ENCODE data around the gene BEAN1.

The BEAN1 gene

DNA sequence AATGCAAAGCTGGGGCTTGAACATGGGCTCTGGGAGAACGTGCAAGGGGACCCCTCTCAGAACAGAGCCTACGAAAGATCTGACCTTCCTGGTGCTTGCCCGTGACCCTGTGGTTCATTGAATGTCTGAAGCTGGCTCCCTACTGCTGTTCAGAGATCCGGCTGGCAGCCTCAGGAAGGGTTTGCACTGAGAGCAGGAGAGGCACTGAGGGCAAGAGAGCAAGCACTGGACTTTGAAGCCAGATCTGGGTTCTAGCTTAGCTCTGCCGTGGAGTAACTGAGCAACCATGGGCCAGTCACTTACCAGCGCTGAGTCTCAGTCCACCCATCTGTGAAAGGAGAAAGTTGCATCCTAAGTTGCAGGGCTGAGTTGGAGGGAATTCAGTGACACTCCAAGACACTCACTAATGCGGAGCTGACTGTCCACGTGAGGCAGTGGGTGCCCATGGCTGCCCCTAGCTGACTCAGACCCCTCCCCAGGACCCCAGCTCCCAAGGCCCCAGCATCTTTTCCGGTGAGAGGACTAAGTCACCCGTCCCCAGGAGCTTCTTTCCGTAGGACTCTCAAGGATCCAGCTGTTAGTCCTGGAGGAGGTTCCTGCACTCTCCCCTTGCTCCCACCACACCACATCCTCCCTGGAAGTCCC is 41.3 kb downstream of the BEAN1 start (continued):
- TF ChIP-seq, protein P1, sequence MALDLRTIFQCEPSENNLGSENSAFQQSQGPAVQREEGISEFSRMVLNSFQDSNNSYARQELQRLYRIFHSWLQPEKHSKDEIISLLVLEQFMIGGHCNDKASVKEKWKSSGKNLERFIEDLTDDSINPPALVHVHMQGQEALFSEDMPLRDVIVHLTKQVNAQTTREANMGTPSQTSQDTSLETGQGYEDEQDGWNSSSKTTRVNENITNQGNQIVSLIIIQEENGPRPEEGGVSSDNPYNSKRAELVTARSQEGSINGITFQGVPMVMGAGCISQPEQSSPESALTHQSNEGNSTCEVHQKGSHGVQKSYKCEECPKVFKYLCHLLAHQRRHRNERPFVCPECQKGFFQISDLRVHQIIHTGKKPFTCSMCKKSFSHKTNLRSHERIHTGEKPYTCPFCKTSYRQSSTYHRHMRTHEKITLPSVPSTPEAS (tag by site-specific recombination; IDR thresholded peaks at IDR 0.05): no peak
- TF ChIP-seq ZNF558 (tag by site-specific recombination; IDR thresholded peaks at IDR 0.05) (no peak), ZNF350 (tag by site-specific recombination; IDR thresholded peaks at IDR 0.05) (no peak), ZNF214 (tag by site-specific recombination; IDR thresholded peaks at IDR 0.05; ENCODE audit: borderline replicate concordance) (no peak), ZFP37 (tag by site-specific recombination; IDR thresholded peaks at IDR 0.05) (no peak), ZNF768 (tag by site-specific recombination; IDR thresholded peaks at IDR 0.05) (no peak)

DNA sequence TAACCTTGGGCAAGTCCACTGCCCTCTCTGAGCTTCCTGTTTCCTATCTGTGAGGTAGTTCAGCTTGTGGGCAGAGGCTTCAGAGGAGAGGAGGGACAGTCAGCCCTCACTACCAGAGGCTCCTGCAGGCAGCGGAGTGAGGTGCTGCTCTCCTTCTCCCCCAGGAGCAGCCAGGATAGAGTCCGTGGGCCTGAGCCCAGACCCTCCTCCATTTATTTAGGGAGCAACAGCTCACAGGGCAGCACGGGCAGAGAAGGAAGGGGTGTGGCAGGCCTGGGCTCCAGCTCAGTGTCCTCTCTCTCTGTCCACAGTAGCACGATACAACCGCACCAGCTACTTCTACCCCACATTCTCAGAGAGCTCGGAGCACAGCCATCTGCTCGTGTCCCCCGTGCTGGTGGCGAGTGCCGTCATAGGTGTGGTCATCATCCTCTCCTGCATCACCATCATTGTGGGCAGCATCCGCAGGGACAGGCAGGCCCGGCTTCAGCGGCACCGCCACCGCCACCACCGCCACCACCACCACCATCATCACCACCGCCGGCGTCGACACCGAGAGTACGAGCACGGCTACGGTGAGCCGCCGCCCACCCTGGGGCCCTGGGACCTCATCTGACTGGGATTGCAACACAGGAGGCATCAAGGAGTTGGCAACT is 42.3 kb downstream of the BEAN1 start:
- H3K4me3 ChIP-seq (ENCODE audit: low read depth, low read length): no peak overlapping the region
- CTCF ChIA-PET: interaction anchor here (0.7 to 1.0 kb wide), 2 partner anchors 126 to 193 kb away, joined by 3 read pairs; no protein-coding TSS in a partner anchor
- no peak overlapping the region for H3K27ac ChIP-seq (ENCODE audit: extremely low read depth, low read depth, low read length)
- no peaks in the 10 kb centered on the region for H3K9me3 ChIP-seq (ENCODE audit: control insufficient read depth, insufficient read depth, low read depth, low read length)
- POLR2A ChIA-PET: no interaction called here
- H3K36me3 ChIP-seq (ENCODE audit: control insufficient read depth in 2 of 2, insufficient read depth in 1 of 2, low read length in 2 of 2): no peaks in the 10 kb centered on the region
- no peaks in the 10 kb centered on the region for H3K4me1 ChIP-seq (ENCODE audit: control insufficient read depth, insufficient read depth, low read length)
- TF ChIP-seq ZNF223 (tag by site-specific recombination; IDR thresholded peaks at IDR 0.05): no peak
- TF ChIP-seq, protein P2, sequence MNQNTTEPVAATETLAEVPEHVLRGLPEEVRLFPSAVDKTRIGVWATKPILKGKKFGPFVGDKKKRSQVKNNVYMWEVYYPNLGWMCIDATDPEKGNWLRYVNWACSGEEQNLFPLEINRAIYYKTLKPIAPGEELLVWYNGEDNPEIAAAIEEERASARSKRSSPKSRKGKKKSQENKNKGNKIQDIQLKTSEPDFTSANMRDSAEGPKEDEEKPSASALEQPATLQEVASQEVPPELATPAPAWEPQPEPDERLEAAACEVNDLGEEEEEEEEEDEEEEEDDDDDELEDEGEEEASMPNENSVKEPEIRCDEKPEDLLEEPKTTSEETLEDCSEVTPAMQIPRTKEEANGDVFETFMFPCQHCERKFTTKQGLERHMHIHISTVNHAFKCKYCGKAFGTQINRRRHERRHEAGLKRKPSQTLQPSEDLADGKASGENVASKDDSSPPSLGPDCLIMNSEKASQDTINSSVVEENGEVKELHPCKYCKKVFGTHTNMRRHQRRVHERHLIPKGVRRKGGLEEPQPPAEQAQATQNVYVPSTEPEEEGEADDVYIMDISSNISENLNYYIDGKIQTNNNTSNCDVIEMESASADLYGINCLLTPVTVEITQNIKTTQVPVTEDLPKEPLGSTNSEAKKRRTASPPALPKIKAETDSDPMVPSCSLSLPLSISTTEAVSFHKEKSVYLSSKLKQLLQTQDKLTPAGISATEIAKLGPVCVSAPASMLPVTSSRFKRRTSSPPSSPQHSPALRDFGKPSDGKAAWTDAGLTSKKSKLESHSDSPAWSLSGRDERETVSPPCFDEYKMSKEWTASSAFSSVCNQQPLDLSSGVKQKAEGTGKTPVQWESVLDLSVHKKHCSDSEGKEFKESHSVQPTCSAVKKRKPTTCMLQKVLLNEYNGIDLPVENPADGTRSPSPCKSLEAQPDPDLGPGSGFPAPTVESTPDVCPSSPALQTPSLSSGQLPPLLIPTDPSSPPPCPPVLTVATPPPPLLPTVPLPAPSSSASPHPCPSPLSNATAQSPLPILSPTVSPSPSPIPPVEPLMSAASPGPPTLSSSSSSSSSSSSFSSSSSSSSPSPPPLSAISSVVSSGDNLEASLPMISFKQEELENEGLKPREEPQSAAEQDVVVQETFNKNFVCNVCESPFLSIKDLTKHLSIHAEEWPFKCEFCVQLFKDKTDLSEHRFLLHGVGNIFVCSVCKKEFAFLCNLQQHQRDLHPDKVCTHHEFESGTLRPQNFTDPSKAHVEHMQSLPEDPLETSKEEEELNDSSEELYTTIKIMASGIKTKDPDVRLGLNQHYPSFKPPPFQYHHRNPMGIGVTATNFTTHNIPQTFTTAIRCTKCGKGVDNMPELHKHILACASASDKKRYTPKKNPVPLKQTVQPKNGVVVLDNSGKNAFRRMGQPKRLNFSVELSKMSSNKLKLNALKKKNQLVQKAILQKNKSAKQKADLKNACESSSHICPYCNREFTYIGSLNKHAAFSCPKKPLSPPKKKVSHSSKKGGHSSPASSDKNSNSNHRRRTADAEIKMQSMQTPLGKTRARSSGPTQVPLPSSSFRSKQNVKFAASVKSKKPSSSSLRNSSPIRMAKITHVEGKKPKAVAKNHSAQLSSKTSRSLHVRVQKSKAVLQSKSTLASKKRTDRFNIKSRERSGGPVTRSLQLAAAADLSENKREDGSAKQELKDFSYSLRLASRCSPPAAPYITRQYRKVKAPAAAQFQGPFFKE (tag by site-specific recombination; IDR thresholded peaks at IDR 0.05; ENCODE audit: borderline replicate concordance): no peak
- TF ChIP-seq, protein P3, sequence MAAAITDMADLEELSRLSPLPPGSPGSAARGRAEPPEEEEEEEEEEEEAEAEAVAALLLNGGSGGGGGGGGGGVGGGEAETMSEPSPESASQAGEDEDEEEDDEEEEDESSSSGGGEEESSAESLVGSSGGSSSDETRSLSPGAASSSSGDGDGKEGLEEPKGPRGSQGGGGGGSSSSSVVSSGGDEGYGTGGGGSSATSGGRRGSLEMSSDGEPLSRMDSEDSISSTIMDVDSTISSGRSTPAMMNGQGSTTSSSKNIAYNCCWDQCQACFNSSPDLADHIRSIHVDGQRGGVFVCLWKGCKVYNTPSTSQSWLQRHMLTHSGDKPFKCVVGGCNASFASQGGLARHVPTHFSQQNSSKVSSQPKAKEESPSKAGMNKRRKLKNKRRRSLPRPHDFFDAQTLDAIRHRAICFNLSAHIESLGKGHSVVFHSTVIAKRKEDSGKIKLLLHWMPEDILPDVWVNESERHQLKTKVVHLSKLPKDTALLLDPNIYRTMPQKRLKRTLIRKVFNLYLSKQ (tag by site-specific recombination; IDR thresholded peaks at IDR 0.05; ENCODE audit: borderline replicate concordance): no peak
- TF ChIP-seq, protein P4, sequence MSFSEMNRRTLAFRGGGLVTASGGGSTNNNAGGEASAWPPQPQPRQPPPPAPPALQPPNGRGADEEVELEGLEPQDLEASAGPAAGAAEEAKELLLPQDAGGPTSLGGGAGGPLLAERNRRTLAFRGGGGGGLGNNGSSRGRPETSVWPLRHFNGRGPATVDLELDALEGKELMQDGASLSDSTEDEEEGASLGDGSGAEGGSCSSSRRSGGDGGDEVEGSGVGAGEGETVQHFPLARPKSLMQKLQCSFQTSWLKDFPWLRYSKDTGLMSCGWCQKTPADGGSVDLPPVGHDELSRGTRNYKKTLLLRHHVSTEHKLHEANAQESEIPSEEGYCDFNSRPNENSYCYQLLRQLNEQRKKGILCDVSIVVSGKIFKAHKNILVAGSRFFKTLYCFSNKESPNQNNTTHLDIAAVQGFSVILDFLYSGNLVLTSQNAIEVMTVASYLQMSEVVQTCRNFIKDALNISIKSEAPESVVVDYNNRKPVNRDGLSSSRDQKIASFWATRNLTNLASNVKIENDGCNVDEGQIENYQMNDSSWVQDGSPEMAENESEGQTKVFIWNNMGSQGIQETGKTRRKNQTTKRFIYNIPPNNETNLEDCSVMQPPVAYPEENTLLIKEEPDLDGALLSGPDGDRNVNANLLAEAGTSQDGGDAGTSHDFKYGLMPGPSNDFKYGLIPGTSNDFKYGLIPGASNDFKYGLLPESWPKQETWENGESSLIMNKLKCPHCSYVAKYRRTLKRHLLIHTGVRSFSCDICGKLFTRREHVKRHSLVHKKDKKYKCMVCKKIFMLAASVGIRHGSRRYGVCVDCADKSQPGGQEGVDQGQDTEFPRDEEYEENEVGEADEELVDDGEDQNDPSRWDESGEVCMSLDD (tag by site-specific recombination; IDR thresholded peaks at IDR 0.05): no peak
- no peak for TF ChIP-seq YY2 (tag by site-specific recombination; IDR thresholded peaks at IDR 0.05)
- TF ChIP-seq GLIS2 (tag by site-specific recombination; IDR thresholded peaks at IDR 0.05): no peak
- TF ChIP-seq, protein P5, sequence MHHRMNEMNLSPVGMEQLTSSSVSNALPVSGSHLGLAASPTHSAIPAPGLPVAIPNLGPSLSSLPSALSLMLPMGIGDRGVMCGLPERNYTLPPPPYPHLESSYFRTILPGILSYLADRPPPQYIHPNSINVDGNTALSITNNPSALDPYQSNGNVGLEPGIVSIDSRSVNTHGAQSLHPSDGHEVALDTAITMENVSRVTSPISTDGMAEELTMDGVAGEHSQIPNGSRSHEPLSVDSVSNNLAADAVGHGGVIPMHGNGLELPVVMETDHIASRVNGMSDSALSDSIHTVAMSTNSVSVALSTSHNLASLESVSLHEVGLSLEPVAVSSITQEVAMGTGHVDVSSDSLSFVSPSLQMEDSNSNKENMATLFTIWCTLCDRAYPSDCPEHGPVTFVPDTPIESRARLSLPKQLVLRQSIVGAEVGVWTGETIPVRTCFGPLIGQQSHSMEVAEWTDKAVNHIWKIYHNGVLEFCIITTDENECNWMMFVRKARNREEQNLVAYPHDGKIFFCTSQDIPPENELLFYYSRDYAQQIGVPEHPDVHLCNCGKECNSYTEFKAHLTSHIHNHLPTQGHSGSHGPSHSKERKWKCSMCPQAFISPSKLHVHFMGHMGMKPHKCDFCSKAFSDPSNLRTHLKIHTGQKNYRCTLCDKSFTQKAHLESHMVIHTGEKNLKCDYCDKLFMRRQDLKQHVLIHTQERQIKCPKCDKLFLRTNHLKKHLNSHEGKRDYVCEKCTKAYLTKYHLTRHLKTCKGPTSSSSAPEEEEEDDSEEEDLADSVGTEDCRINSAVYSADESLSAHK (tag by site-specific recombination; IDR thresholded peaks at IDR 0.05): no peak
- TF ChIP-seq ZNF354C (tag by site-specific recombination; IDR thresholded peaks at IDR 0.05; ENCODE audit: borderline replicate concordance, low read depth): no peak
- TF ChIP-seq, protein P6, sequence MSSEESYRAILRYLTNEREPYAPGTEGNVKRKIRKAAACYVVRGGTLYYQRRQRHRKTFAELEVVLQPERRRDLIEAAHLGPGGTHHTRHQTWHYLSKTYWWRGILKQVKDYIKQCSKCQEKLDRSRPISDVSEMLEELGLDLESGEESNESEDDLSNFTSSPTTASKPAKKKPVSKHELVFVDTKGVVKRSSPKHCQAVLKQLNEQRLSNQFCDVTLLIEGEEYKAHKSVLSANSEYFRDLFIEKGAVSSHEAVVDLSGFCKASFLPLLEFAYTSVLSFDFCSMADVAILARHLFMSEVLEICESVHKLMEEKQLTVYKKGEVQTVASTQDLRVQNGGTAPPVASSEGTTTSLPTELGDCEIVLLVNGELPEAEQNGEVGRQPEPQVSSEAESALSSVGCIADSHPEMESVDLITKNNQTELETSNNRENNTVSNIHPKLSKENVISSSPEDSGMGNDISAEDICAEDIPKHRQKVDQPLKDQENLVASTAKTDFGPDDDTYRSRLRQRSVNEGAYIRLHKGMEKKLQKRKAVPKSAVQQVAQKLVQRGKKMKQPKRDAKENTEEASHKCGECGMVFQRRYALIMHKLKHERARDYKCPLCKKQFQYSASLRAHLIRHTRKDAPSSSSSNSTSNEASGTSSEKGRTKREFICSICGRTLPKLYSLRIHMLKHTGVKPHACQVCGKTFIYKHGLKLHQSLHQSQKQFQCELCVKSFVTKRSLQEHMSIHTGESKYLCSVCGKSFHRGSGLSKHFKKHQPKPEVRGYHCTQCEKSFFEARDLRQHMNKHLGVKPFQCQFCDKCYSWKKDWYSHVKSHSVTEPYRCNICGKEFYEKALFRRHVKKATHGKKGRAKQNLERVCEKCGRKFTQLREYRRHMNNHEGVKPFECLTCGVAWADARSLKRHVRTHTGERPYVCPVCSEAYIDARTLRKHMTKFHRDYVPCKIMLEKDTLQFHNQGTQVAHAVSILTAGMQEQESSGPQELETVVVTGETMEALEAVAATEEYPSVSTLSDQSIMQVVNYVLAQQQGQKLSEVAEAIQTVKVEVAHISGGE (tag by site-specific recombination; conservative IDR thresholded peaks at IDR 0.05; ENCODE audit: low read depth): no peak
- TF ChIP-seq ZNF777 (tag by site-specific recombination; IDR thresholded peaks at IDR 0.05; ENCODE audit: borderline replicate concordance): no peak
- TF ChIP-seq ZNF677 (tag by site-specific recombination; IDR thresholded peaks at IDR 0.05): no peak

Measured in HEK293 (cell line).